Upper lobe of left lung (tissue), 4 donors: ENCODE data around the gene CR1L.

Source experiments
- CTCF ChIP-seq, 6 experiments: fragments of 450-650 bp in 4 of 6; fragments of 200-600 bp in 2 of 6; sonication (generic) in 2 of 6; IDR thresholded peaks; one replicate each; pipeline ENCODE4 v1.5.1; 2016 to 2019; ENCODE audit warnings: antibody characterized with exemption in 6 of 6
- POLR2A ChIP-seq, 4 donors: fragments of 450-650 bp; IDR thresholded peaks; one replicate each; pipeline ENCODE4 v1.5.1; 2016 to 2017; ENCODE audit warnings: antibody characterized with exemption in 4 of 4, mild to moderate bottlenecking in 2 of 4

- TF ChIP-seq CTCF (IDR thresholded peaks at IDR 0.05) (no peak), POLR2A (IDR thresholded peaks at IDR 0.05) (no peak)
These were observed 9.4 kb downstream of the CR1L start for GRCh38 chr1:207654320-207654719.
